ENCODE measurements around the gene SNIP1.

SNIP1 gene

DNA sequence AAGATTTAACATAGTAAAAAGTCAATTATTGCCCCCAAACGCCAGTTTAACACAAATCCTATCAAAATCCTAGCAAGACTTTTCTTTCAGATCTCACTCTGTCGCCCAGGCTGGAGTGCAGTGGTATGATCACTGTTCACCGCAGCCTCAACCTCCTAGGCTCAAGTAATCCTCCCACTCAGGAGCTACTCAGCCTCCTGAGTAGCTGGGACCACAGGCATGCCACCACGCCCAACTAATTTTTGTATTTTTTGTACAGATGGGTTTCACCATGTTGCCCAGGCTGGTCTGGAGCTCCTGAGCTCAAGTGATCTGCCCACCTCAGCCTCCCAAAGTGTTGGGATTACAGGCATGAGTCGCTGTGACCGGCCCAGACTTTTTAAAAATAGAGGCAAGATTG lies 4.8 kb downstream of the SNIP1 start (continued):
- TF ChIP-seq, protein P1, sequence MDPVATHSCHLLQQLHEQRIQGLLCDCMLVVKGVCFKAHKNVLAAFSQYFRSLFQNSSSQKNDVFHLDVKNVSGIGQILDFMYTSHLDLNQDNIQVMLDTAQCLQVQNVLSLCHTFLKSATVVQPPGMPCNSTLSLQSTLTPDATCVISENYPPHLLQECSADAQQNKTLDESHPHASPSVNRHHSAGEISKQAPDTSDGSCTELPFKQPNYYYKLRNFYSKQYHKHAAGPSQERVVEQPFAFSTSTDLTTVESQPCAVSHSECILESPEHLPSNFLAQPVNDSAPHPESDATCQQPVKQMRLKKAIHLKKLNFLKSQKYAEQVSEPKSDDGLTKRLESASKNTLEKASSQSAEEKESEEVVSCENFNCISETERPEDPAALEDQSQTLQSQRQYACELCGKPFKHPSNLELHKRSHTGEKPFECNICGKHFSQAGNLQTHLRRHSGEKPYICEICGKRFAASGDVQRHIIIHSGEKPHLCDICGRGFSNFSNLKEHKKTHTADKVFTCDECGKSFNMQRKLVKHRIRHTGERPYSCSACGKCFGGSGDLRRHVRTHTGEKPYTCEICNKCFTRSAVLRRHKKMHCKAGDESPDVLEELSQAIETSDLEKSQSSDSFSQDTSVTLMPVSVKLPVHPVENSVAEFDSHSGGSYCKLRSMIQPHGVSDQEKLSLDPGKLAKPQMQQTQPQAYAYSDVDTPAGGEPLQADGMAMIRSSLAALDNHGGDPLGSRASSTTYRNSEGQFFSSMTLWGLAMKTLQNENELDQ (tag by site-specific recombination; IDR thresholded peaks at IDR 0.05; ENCODE audit: low read depth), result no peak
- TF ChIP-seq, protein P2, sequence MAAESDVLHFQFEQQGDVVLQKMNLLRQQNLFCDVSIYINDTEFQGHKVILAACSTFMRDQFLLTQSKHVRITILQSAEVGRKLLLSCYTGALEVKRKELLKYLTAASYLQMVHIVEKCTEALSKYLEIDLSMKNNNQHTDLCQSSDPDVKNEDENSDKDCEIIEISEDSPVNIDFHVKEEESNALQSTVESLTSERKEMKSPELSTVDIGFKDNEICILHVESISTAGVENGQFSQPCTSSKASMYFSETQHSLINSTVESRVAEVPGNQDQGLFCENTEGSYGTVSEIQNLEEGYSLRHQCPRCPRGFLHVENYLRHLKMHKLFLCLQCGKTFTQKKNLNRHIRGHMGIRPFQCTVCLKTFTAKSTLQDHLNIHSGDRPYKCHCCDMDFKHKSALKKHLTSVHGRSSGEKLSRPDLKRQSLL (tag by site-specific recombination; IDR thresholded peaks at IDR 0.05), result no peak
- TF ChIP-seq ZFP69B (tag by site-specific recombination; IDR thresholded peaks at IDR 0.05), result no peak
- TF ChIP-seq ZNF426 (tag by site-specific recombination; IDR thresholded peaks at IDR 0.05), result no peak
- no peak for TF ChIP-seq ZNF707 (tag by site-specific recombination; IDR thresholded peaks at IDR 0.05)

DNA sequence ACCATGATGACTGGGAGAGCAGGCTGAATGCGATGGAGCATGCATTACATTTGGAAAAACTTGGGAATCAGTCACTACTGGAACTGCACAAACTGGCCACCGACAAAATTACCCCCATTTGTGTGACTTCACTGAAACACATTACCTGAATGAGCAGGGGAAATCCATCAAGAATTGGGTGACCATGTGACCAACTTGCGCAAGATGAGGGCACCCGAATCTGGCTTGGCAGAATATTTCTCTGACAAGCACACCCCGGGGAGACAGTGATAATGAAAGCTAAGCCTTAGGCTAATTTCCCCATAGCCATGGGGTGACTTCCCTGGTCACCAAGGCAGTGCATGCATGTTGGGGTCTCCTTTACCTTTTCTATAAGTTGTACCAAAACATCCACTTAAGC lies 9.1 kb downstream of the SNIP1 start:
- Histone ChIP-seq H3K36me3 (ENCODE audit: control insufficient read depth in 2 of 2, insufficient read depth in 1 of 2, low read length in 2 of 2) (peaks cover 62 to 84% of the 10 kb centered on the region in 2 experiments), H3K9me3 (ENCODE audit: control insufficient read depth, insufficient read depth, low read depth, low read length) (no peaks in the 10 kb centered on the region), H3K4me3 (ENCODE audit: low read depth, low read length) (no peak overlapping the region), H3K27ac (ENCODE audit: extremely low read depth, low read depth, low read length) (no peak overlapping the region), H3K4me1 (ENCODE audit: control insufficient read depth, insufficient read depth, low read length) (no peaks in the 10 kb centered on the region)
- ChIA-PET POLR2A (interaction anchor here (0.6 kb wide), 1 partner anchor 1399 kb away, joined by 3 read pairs; no protein-coding TSS in a partner anchor), CTCF (interaction anchor here (0.7 kb wide), 1 partner anchor 262 kb away, joined by 4 read pairs; no protein-coding TSS in a partner anchor)
- TF ChIP-seq, protein P3, sequence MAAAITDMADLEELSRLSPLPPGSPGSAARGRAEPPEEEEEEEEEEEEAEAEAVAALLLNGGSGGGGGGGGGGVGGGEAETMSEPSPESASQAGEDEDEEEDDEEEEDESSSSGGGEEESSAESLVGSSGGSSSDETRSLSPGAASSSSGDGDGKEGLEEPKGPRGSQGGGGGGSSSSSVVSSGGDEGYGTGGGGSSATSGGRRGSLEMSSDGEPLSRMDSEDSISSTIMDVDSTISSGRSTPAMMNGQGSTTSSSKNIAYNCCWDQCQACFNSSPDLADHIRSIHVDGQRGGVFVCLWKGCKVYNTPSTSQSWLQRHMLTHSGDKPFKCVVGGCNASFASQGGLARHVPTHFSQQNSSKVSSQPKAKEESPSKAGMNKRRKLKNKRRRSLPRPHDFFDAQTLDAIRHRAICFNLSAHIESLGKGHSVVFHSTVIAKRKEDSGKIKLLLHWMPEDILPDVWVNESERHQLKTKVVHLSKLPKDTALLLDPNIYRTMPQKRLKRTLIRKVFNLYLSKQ (tag by site-specific recombination; IDR thresholded peaks at IDR 0.05; ENCODE audit: borderline replicate concordance), result no peak
- no peak for TF ChIP-seq ZNF324 (tag by site-specific recombination; IDR thresholded peaks at IDR 0.05)
- TF ChIP-seq, protein P4, sequence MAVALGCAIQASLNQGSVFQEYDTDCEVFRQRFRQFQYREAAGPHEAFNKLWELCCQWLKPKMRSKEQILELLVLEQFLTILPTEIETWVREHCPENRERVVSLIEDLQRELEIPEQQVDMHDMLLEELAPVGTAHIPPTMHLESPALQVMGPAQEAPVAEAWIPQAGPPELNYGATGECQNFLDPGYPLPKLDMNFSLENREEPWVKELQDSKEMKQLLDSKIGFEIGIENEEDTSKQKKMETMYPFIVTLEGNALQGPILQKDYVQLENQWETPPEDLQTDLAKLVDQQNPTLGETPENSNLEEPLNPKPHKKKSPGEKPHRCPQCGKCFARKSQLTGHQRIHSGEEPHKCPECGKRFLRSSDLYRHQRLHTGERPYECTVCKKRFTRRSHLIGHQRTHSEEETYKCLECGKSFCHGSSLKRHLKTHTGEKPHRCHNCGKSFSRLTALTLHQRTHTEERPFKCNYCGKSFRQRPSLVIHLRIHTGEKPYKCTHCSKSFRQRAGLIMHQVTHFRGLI (tag by site-specific recombination; IDR thresholded peaks at IDR 0.05), result no peak

DNA sequence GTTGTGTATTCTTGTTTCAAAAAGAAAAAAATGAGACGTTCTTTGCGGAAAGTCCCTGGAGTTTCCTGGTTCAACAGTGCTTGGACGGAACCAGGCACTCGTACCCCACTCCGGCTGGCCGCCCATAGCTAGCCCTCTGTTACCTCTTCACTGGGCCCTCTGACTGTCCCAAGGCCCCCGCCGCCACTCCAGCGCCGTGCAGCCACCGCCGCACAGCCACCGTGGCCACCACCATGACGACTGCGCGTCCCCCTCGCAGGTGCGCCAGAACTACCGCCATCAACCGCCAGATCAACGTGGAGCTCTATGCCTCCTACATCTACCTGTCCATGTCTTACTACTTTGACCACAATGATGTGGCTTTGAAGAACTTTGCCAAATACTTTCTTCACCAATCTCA lies 9.6 kb downstream of the SNIP1 start:
- H3K27ac ChIP-seq (ENCODE audit: extremely low read depth, low read depth, low read length), result no peak overlapping the region
- no peaks in the 10 kb centered on the region for H3K9me3 ChIP-seq (ENCODE audit: control insufficient read depth, insufficient read depth, low read depth, low read length)
- H3K4me3 ChIP-seq (ENCODE audit: low read depth, low read length), result no peak overlapping the region
- TF ChIP-seq, protein P5, sequence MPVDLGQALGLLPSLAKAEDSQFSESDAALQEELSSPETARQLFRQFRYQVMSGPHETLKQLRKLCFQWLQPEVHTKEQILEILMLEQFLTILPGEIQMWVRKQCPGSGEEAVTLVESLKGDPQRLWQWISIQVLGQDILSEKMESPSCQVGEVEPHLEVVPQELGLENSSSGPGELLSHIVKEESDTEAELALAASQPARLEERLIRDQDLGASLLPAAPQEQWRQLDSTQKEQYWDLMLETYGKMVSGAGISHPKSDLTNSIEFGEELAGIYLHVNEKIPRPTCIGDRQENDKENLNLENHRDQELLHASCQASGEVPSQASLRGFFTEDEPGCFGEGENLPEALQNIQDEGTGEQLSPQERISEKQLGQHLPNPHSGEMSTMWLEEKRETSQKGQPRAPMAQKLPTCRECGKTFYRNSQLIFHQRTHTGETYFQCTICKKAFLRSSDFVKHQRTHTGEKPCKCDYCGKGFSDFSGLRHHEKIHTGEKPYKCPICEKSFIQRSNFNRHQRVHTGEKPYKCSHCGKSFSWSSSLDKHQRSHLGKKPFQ (tag by site-specific recombination; IDR thresholded peaks at IDR 0.05), result no peak
- no peak for TF ChIP-seq ZNF138 (tag by site-specific recombination; IDR thresholded peaks at IDR 0.05; ENCODE audit: borderline replicate concordance)
- no peak for TF ChIP-seq ZNF169 (tag by site-specific recombination; IDR thresholded peaks at IDR 0.05)
- no peak for TF ChIP-seq ZNF785 (tag by site-specific recombination; IDR thresholded peaks at IDR 0.05)
- TF ChIP-seq ZBTB1 (tag by site-specific recombination; IDR thresholded peaks at IDR 0.05), result no peak
- TF ChIP-seq ZNF239 (tag by site-specific recombination; IDR thresholded peaks at IDR 0.05), result no peak
- TF ChIP-seq, protein P6, sequence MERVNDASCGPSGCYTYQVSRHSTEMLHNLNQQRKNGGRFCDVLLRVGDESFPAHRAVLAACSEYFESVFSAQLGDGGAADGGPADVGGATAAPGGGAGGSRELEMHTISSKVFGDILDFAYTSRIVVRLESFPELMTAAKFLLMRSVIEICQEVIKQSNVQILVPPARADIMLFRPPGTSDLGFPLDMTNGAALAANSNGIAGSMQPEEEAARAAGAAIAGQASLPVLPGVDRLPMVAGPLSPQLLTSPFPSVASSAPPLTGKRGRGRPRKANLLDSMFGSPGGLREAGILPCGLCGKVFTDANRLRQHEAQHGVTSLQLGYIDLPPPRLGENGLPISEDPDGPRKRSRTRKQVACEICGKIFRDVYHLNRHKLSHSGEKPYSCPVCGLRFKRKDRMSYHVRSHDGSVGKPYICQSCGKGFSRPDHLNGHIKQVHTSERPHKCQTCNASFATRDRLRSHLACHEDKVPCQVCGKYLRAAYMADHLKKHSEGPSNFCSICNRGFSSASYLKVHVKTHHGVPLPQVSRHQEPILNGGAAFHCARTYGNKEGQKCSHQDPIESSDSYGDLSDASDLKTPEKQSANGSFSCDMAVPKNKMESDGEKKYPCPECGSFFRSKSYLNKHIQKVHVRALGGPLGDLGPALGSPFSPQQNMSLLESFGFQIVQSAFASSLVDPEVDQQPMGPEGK (tag by site-specific recombination; IDR thresholded peaks at IDR 0.05), result no peak
- TF ChIP-seq, protein P7, sequence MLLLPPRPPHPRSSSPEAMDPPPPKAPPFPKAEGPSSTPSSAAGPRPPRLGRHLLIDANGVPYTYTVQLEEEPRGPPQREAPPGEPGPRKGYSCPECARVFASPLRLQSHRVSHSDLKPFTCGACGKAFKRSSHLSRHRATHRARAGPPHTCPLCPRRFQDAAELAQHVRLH (tag by site-specific recombination; IDR thresholded peaks at IDR 0.05), result no peak
- no peak for TF ChIP-seq ZNF146 (tag by site-specific recombination; IDR thresholded peaks at IDR 0.05)
- TF ChIP-seq, protein P8, sequence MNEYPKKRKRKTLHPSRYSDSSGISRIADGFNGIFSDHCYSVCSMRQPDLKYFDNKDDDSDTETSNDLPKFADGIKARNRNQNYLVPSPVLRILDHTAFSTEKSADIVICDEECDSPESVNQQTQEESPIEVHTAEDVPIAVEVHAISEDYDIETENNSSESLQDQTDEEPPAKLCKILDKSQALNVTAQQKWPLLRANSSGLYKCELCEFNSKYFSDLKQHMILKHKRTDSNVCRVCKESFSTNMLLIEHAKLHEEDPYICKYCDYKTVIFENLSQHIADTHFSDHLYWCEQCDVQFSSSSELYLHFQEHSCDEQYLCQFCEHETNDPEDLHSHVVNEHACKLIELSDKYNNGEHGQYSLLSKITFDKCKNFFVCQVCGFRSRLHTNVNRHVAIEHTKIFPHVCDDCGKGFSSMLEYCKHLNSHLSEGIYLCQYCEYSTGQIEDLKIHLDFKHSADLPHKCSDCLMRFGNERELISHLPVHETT (tag by site-specific recombination; IDR thresholded peaks at IDR 0.05), result no peak
- no peak for TF ChIP-seq ZNF473 (tag by site-specific recombination; IDR thresholded peaks at IDR 0.05)
- TF ChIP-seq ZNF768 (tag by site-specific recombination; IDR thresholded peaks at IDR 0.05), result no peak
- no peak for TF ChIP-seq ZNF423 (tag by site-specific recombination; IDR thresholded peaks at IDR 0.05)
- ChIA-PET CTCF (interaction anchor here (0.7 kb wide), 1 partner anchor 263 kb away, joined by 4 read pairs; no protein-coding TSS in a partner anchor), POLR2A (interaction anchor here (0.6 kb wide), 1 partner anchor 1399 kb away, joined by 3 read pairs; no protein-coding TSS in a partner anchor)
- H3K36me3 ChIP-seq (ENCODE audit: control insufficient read depth in 2 of 2, insufficient read depth in 1 of 2, low read length in 2 of 2), result peaks cover 60 to 84% of the 10 kb centered on the region in 2 experiments
- H3K4me1 ChIP-seq (ENCODE audit: control insufficient read depth, insufficient read depth, low read length), result no peaks in the 10 kb centered on the region

All from HEK293 (cell line).